Breast epithelium (tissue), 4 donors: Measurements from ENCODE around the gene CACNA2D3. TPM values are rescaled to one million over a fixed set of nuclear protein-coding genes. Genes with fewer than 3 reads are reported as not detected.

Source experiments
- DNase-seq, 2 donors: peaks; one replicate each; pipeline ENCODE4 v3.0.0-alpha.2; 2019; ENCODE audit warnings: low spot score in 2 of 2
- H3K27ac ChIP-seq, 2 donors: fragments of 200-600 bp; sonication (generic) in 1 of 2; one replicate each; pipeline ENCODE4 v1.5.1; 2016 to 2019; ENCODE audit warnings: mild to moderate bottlenecking in 1 of 2
- H3K27me3 ChIP-seq, 2 donors: fragments of 200-600 bp; sonication (generic) in 1 of 2; one replicate each; pipeline versions ENCODE4 v1.5.1 to v1.6.0; 2017 to 2019; ENCODE audit warnings: control low read depth in 1 of 2, mild to moderate bottlenecking in 1 of 2
- H3K36me3 ChIP-seq: fragments of 200-600 bp; one replicate; pipeline ENCODE4 v1.5.1; 2019
- H3K4me1 ChIP-seq, 2 donors: fragments of 200-600 bp; sonication (generic); one replicate each; pipeline ENCODE4 v1.5.1; 2016 to 2019; ENCODE audit warnings: control low read depth in 1 of 2
- H3K4me3 ChIP-seq, 3 donors: fragments of 200-600 bp; sonication (generic); 1 replicate in 2 of 3; 2 replicates in 1 of 3; pipeline ENCODE4 v1.5.1; 2016 to 2019; ENCODE audit warnings: mild to moderate bottlenecking in 3 of 3, moderate library complexity in 2 of 3
- H3K9me3 ChIP-seq, 2 donors: fragments of 200-600 bp; sonication (generic) in 1 of 2; one replicate each; pipeline ENCODE4 v1.5.1; 2016 to 2019; ENCODE audit warnings: control low read depth in 1 of 2
- CTCF ChIP-seq, 3 donors: fragments of 450-650 bp; IDR thresholded peaks; one replicate each; pipeline ENCODE4 v1.5.1; 2016 to 2017; ENCODE audit warnings: antibody characterized with exemption in 3 of 3, mild to moderate bottlenecking in 3 of 3, moderate library complexity in 3 of 3
- POLR2A ChIP-seq: fragments of 450-650 bp; IDR thresholded peaks from one replicate; pipeline ENCODE4 v1.6.1; 2016; ENCODE audit warnings: antibody characterized with exemption, mild to moderate bottlenecking, moderate library complexity
- POLR2AphosphoS5 ChIP-seq, 3 donors: sonication (generic); formaldehyde crosslinking; IDR thresholded peaks; one replicate each; pipeline ENCODE4 v1.6.1; 2017; ENCODE audit warnings: antibody characterized with exemption in 3 of 3
- intact Hi-C: fragments of 100-400 bp; cut with DNase I; formaldehyde crosslinking; loops from one replicate; pipeline ENCODE4 v1.15.1; 2023; ENCODE audit warnings: low total_unique reads
- total RNA-seq, 3 donors: library from RNA; depleted of rRNA; stranded (reverse); fragments of >200 nt; gene quantifications; one replicate each; pipeline ENCODE4 v1.1.0, GENCODE V29; 2016

Gene CACNA2D3
- total RNA-seq, 3 donors from 2014 or later, result 0.59 to 3.4 (median 2.3) TPM

DNA sequence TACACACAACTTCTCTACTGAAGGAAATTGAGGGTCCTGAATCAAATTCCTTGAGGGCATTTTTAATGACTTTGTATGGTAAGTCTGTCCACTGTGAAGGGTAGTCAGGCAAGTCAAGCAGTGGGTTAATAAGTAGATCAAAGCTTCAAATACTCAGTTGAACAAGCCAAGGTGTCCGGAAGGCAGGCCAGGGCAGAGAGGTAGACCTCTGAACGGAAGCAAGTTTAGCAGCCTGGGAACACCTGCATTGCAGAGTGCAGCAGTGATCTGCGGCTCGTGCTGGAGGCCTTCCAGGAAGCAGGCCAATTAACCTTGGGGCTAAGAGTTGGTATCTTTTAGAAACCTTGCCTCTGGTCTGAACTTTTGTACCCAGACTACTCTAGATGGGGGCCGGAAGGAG, 661.7 kb downstream of the CACNA2D3 start:
- no peak overlapping the region for H3K27ac ChIP-seq
- H3K4me3 ChIP-seq, result no peak overlapping the region
- no peaks in the 10 kb centered on the region for H3K36me3 ChIP-seq
- no peaks in the 10 kb centered on the region for H3K4me1 ChIP-seq
- no peaks in the 10 kb centered on the region for H3K27me3 ChIP-seq
- TF ChIP-seq CTCF (IDR thresholded peaks at IDR 0.05) (no peak), POLR2A (no peak), POLR2AphosphoS5 (IDR thresholded peaks at IDR 0.05) (no peak)
- H3K9me3 ChIP-seq, result peaks cover 0 to 10% of the 10 kb centered on the region in 2 donors
- intact Hi-C loops, result no loop called here
- DNase-seq, result no peak

DNA sequence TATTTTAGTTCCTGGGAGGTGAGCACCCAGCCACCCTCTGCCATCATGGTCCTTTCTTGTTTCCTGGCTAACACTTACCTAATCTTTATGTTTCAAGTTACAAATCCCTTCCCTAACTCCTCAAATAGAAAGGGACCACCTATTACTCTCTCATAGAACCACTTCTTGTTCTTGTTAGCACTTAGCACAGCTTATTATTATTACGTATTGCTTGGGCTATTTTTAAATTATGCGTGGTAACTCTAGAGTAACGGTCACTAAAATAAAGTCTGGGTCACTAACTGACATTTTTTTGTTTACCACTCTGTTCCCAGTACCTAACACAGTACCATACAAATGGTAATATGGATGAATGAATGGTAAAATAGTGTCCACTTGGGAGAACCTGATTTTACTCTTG, 663.6 kb downstream of the CACNA2D3 start:
- Histone ChIP-seq H3K4me3 (no peak overlapping the region), H3K4me1 (no peaks in the 10 kb centered on the region), H3K27me3 (no peaks in the 10 kb centered on the region), H3K9me3 (peaks cover 0 to 10% of the 10 kb centered on the region in 2 donors), H3K27ac (no peak overlapping the region), H3K36me3 (no peaks in the 10 kb centered on the region)
- DNase-seq, result no peak
- TF ChIP-seq CTCF (IDR thresholded peaks at IDR 0.05) (no peak), POLR2AphosphoS5 (IDR thresholded peaks at IDR 0.05) (no peak), POLR2A (no peak)
- intact Hi-C loops, result no loop called here

GRCh38 chr3:54790051-54790450, 667.7 kb downstream of the CACNA2D3 start:
- intact Hi-C loops, result no loop called here
- Histone ChIP-seq H3K27ac (no peak overlapping the region), H3K9me3 (peaks cover 0 to 10% of the 10 kb centered on the region in 2 donors), H3K4me1 (no peaks in the 10 kb centered on the region), H3K27me3 (no peaks in the 10 kb centered on the region), H3K4me3 (no peak overlapping the region), H3K36me3 (no peaks in the 10 kb centered on the region)
- DNase-seq, result no peak
- no peak for TF ChIP-seq CTCF (IDR thresholded peaks at IDR 0.05)
- no peak for TF ChIP-seq POLR2AphosphoS5 (IDR thresholded peaks at IDR 0.05)
- no peak for TF ChIP-seq POLR2A

DNA sequence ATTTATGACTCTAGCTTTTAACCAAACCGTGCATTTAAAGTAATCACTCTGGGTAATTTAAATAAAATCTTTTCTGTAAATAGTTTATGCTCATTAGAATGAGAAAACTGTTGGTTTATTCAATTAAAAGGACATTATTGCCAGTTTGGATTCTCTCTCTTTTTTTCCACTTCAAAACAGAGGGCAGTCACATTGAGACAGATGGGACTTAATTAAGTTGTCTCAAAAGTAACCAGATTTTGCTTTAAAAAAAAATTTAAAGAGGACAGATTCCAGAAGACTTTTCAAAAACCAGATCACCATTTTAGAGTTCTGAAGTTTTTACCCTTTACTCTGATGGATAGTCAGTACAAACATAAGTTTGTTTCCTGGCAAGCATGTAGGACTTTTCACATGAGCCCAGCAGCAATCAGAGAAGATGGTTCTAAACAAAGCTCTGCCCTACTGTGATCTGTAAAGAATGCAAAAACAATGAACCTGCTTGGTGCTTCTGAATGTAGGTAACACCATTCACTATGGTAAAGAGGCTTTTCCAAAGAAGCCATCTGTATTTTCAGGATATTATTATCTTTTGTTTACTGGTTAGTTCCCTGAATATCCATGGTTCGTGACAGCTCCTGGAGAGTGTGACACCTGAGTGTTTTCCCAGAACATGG, 669.3 kb downstream of the CACNA2D3 start:
- TF ChIP-seq POLR2A (no peak), CTCF (IDR thresholded peaks at IDR 0.05) (no peak), POLR2AphosphoS5 (IDR thresholded peaks at IDR 0.05) (no peak)
- H3K36me3 ChIP-seq, result no peaks in the 10 kb centered on the region
- no peak overlapping the region for H3K4me3 ChIP-seq
- H3K9me3 ChIP-seq, result peaks cover 0 to 10% of the 10 kb centered on the region in 2 donors
- intact Hi-C loops, result no loop called here
- H3K27ac ChIP-seq, result no peak overlapping the region
- no peaks in the 10 kb centered on the region for H3K4me1 ChIP-seq
- no peaks in the 10 kb centered on the region for H3K27me3 ChIP-seq
- no peak for DNase-seq

GRCh38 chr3:54792584-54792983, 670.2 kb downstream of the CACNA2D3 start:
- Histone ChIP-seq H3K27ac (no peak overlapping the region), H3K4me1 (no peaks in the 10 kb centered on the region), H3K4me3 (no peak overlapping the region), H3K36me3 (no peaks in the 10 kb centered on the region), H3K27me3 (no peaks in the 10 kb centered on the region), H3K9me3 (peaks cover 0 to 2% of the 10 kb centered on the region in 2 donors)
- DNase-seq, result no peak
- TF ChIP-seq POLR2AphosphoS5 (IDR thresholded peaks at IDR 0.05) (no peak), CTCF (IDR thresholded peaks at IDR 0.05) (no peak), POLR2A (no peak)
- intact Hi-C loops, result no loop called here
